ENCODE results near the gene OLFM1. TPM values are rescaled to one million over a fixed set of nuclear protein-coding genes. Genes with fewer than 3 reads are reported as not detected.

OLFM1 gene
- total RNA-seq, 3 donors from 2014 or later: 17.4 to 25.2 (median 22.1) TPM

- DNase-seq (ENCODE audit: low spot score in 2 of 2): no peak
- TF ChIP-seq POLR2AphosphoS5 (IDR thresholded peaks at IDR 0.05) (no peak), POLR2A (IDR thresholded peaks at IDR 0.05) (no peak), CTCF (IDR thresholded peaks at IDR 0.05) (no peak)
- peaks cover 0 to 67% of the 10 kb centered on the region in 2 donors for H3K27me3 ChIP-seq
- no peaks in the 10 kb centered on the region for H3K4me1 ChIP-seq
- intact Hi-C loops (cut with DNase I; ENCODE audit: low total_unique reads): no loop called here
- H3K9me3 ChIP-seq: no peaks in the 10 kb centered on the region
- H3K4me3 ChIP-seq: no peak overlapping the region
- H3K36me3 ChIP-seq: no peaks in the 10 kb centered on the region
- no peak overlapping the region for H3K27ac ChIP-seq
Measured at GRCh38 chr9:135164036-135164435, 76.6 kb downstream of the OLFM1 start.

GRCh38 chr9:135165003-135165711 is 77.7 kb downstream of the OLFM1 start:
- Histone ChIP-seq H3K9me3 (no peaks in the 10 kb centered on the region), H3K27ac (no peak overlapping the region), H3K36me3 (no peaks in the 10 kb centered on the region), H3K4me3 (no peak overlapping the region), H3K4me1 (no peaks in the 10 kb centered on the region), H3K27me3 (peaks cover 0 to 64% of the 10 kb centered on the region in 2 donors)
- no peak for TF ChIP-seq POLR2A (IDR thresholded peaks at IDR 0.05)
- no peak for TF ChIP-seq POLR2AphosphoS5 (IDR thresholded peaks at IDR 0.05)
- no peak for TF ChIP-seq CTCF (IDR thresholded peaks at IDR 0.05)
- intact Hi-C loops (cut with DNase I; ENCODE audit: low total_unique reads): no loop called here
- DNase-seq (ENCODE audit: low spot score in 2 of 2): no peak

- Histone ChIP-seq H3K4me3 (no peak overlapping the region), H3K27me3 (peaks cover 0 to 67% of the 10 kb centered on the region in 2 donors), H3K4me1 (no peaks in the 10 kb centered on the region), H3K36me3 (no peaks in the 10 kb centered on the region), H3K27ac (no peak overlapping the region), H3K9me3 (no peaks in the 10 kb centered on the region)
- no peak for DNase-seq (ENCODE audit: low spot score in 2 of 2)
- intact Hi-C loops (cut with DNase I; ENCODE audit: low total_unique reads): no loop called here
- TF ChIP-seq CTCF (IDR thresholded peaks at IDR 0.05) (no peak), POLR2A (IDR thresholded peaks at IDR 0.05) (no peak), POLR2AphosphoS5 (IDR thresholded peaks at IDR 0.05) (no peak)
Measured at GRCh38 chr9:135165756-135166519, 78.5 kb downstream of the OLFM1 start.

- H3K4me3 ChIP-seq: no peak overlapping the region
- H3K9me3 ChIP-seq: no peaks in the 10 kb centered on the region
- H3K4me1 ChIP-seq: no peaks in the 10 kb centered on the region
- H3K27ac ChIP-seq: no peak overlapping the region
- TF ChIP-seq CTCF (IDR thresholded peaks at IDR 0.05) (no peak), POLR2AphosphoS5 (IDR thresholded peaks at IDR 0.05) (no peak), POLR2A (IDR thresholded peaks at IDR 0.05) (no peak)
- peaks cover 0 to 67% of the 10 kb centered on the region in 2 donors for H3K27me3 ChIP-seq
- no peak for DNase-seq (ENCODE audit: low spot score in 2 of 2)
- intact Hi-C loops (cut with DNase I; ENCODE audit: low total_unique reads): no loop called here
- no peaks in the 10 kb centered on the region for H3K36me3 ChIP-seq
Measured at GRCh38 chr9:135166565-135166964, 79.1 kb downstream of the OLFM1 start.

- H3K27ac ChIP-seq: no peak overlapping the region
- no peak for DNase-seq (ENCODE audit: low spot score in 2 of 2)
- no peaks in the 10 kb centered on the region for H3K4me1 ChIP-seq
- no peak overlapping the region for H3K4me3 ChIP-seq
- no peaks in the 10 kb centered on the region for H3K36me3 ChIP-seq
- H3K27me3 ChIP-seq: peaks cover 0 to 67% of the 10 kb centered on the region in 2 donors
- TF ChIP-seq POLR2AphosphoS5 (IDR thresholded peaks at IDR 0.05) (no peak), POLR2A (IDR thresholded peaks at IDR 0.05) (no peak), CTCF (IDR thresholded peaks at IDR 0.05) (no peak)
- H3K9me3 ChIP-seq: no peaks in the 10 kb centered on the region
- intact Hi-C loops (cut with DNase I; ENCODE audit: low total_unique reads): no loop called here
Measured at GRCh38 chr9:135167356-135167755, 79.9 kb downstream of the OLFM1 start.

Measured in breast epithelium (tissue), 4 donors.